ENCODE data around the gene GSG1L2. TPM values are rescaled to one million over a fixed set of nuclear protein-coding genes. Genes with fewer than 3 reads are reported as not detected.

The GSG1L2 gene
- total and polyA plus RNA-seq, 2 of the 4 experiments (the other 2 are of a cell fraction): not detected

- no peak for TF ChIP-seq CEBPB (IDR thresholded peaks at IDR 0.05; ENCODE audit: low read depth, low read length)
- TF ChIP-seq RAD21 (IDR thresholded peaks at IDR 0.05; ENCODE audit: low read length): no peak
Observed at GRCh38 chr17:9790889-9791876, 30.7 kb downstream of the GSG1L2 start, which contains the start of gene DHRS7C (continued).

DNA sequence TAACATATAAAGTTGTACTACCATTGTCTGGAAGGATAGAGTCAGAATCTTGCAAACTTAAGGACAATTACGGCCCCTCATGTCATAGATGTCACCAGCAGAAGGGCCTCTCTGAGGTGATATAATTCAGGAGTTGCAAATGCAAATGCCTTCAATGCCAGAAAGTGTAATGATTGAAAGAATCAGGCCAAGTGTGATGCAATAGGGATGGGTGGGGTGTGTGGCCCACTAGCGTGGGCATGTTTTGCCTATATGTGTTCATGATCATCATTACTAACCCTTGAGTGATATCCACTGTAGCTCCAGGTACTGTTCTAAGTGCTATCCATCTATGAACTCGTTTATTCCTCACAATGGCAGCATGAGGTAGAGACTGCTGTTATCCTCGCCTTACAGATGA is 31.6 kb downstream of the GSG1L2 start:
- in situ Hi-C loops (cut with MboI; ENCODE audit: low sequenced_read_pairs): no loop called here
- H3K27me3 ChIP-seq (ENCODE audit: control insufficient read depth, insufficient read depth, low read length): no peaks in the 10 kb centered on the region
- no peaks in the 10 kb centered on the region for H3K79me1 ChIP-seq (ENCODE audit: low read depth in 1 of 2, low read length in 2 of 2)
- ChIA-PET CTCF (no interaction called here), POLR2A (ENCODE audit: unreplicated experiment) (no interaction called here)
- no peaks in the 10 kb centered on the region for H3K9me1 ChIP-seq (ENCODE audit: insufficient read depth, low read length)
- ATAC-seq (ENCODE audit: low read depth) (no peak), DNase-seq (no peak)
- H2BK5ac ChIP-seq (ENCODE audit: low read depth, low read length, poor library complexity, severe bottlenecking): no peak overlapping the region
- no peak overlapping the region for H2AK5ac ChIP-seq (ENCODE audit: low read depth, low read length)
- BruUV-seq (replicated peaks): no TSS peak
- no peak overlapping the region for H4K8ac ChIP-seq (ENCODE audit: low read depth in 2 of 2, low read length in 2 of 2)
- no peak overlapping the region for H2AK9ac ChIP-seq (replicated peaks; ENCODE audit: low read depth, low read length, poor library complexity)
- no peak overlapping the region for H4K91ac ChIP-seq (ENCODE audit: insufficient read depth, low read depth, low read length)
- H3K4me2 ChIP-seq (ENCODE audit: low read depth, low read length): no peak overlapping the region
- H3K4me3 ChIP-seq (ENCODE audit: insufficient read depth, low read depth, low read length): no peak overlapping the region
- no peak overlapping the region for H3K23ac ChIP-seq (ENCODE audit: low read depth, low read length)
- H3K36me3 ChIP-seq (ENCODE audit: control insufficient read depth, insufficient read depth, low read length): no peaks in the 10 kb centered on the region
- no peak overlapping the region for H2BK15ac ChIP-seq (ENCODE audit: low read depth, low read length)
- no peak for TF ChIP-seq RFX5 (IDR thresholded peaks at IDR 0.05; ENCODE audit: low read depth, low read length)
- peak; percentile 31; the same call in 1 of the 2 replicates for TF ChIP-seq CEBPB (IDR thresholded peaks at IDR 0.05; ENCODE audit: low read depth, low read length)
- TF ChIP-seq, protein P1, sequence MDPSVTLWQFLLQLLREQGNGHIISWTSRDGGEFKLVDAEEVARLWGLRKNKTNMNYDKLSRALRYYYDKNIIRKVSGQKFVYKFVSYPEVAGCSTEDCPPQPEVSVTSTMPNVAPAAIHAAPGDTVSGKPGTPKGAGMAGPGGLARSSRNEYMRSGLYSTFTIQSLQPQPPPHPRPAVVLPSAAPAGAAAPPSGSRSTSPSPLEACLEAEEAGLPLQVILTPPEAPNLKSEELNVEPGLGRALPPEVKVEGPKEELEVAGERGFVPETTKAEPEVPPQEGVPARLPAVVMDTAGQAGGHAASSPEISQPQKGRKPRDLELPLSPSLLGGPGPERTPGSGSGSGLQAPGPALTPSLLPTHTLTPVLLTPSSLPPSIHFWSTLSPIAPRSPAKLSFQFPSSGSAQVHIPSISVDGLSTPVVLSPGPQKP (IDR thresholded peaks at IDR 0.05; ENCODE audit: borderline replicate concordance, low read depth, low read length): no peak
- no peaks in the 10 kb centered on the region for H3K4me1 ChIP-seq (ENCODE audit: control insufficient read depth, insufficient read depth, low read length)
- no peak overlapping the region for H2AFZ ChIP-seq (replicated peaks; ENCODE audit: low read length, poor library complexity)
- peaks cover 3% of the 10 kb centered on the region; the same call in 1 of the 2 replicates for H3K9me3 ChIP-seq (ENCODE audit: control insufficient read depth, insufficient read depth, low read length)
- WGBS, 2 experiments (ENCODE audit: extremely low coverage in 2 of 2, insufficient read length in 1 of 2): 40% methylated on average over 1 of the region's 4 CpGs; no CpG with 5 or more reads in 1 of the 2 experiments
- H2BK120ac ChIP-seq (ENCODE audit: low read depth, low read length): no peak overlapping the region
- H3K18ac ChIP-seq (ENCODE audit: low read depth, low read length): no peak overlapping the region
- no peak overlapping the region for H3K9ac ChIP-seq (ENCODE audit: low read depth, low read length)
- dilution Hi-C loops (cut with HindIII; ENCODE audit: low sequenced_read_pairs, unreplicated experiment): no loop called here
- H4K20me1 ChIP-seq (ENCODE audit: insufficient read depth, low read length): no peaks in the 10 kb centered on the region
- H3K4ac ChIP-seq (ENCODE audit: low read depth, low read length): no peak overlapping the region
- H3K56ac ChIP-seq (ENCODE audit: extremely low read depth, insufficient read depth, low read length): no peak overlapping the region
- intact Hi-C loops (cut with micrococcal nuclease): no loop called here
- H4K5ac ChIP-seq (ENCODE audit: low read depth, low read length): no peak overlapping the region
- H3K14ac ChIP-seq (replicated peaks; ENCODE audit: low read depth, low read length): no peak overlapping the region
- no peak overlapping the region for H2BK20ac ChIP-seq (ENCODE audit: low read depth, low read length)
- H3K27ac ChIP-seq (ENCODE audit: insufficient read depth, low read length): no peak overlapping the region

Measured in IMR-90 (cell line).